Activated T-helper 17 cell treated with anti-CD3 and anti-CD28 coated beads, Interleukin-2, amount 50 U/mL, for 72 hours (primary cell): ENCODE data around the gene GLRA1. TPM values are rescaled to one million over a fixed set of nuclear protein-coding genes. Genes with fewer than 3 reads are reported as not detected.
"Not testable (repeated sequence)": the region's sequence is repeated elsewhere in the genome, so short reads cannot be mapped to it uniquely, and the experiment has no call there.

ENCODE experiments used
- ATAC-seq: fragments of 150-1000 bp; cut with Tn5 transposase; replicated peaks from 2 replicates; pipeline ENCODE4 v1.10.0; 2021; ENCODE audit warnings: mild to moderate bottlenecking, moderate library complexity
- H3K27ac Mint-ChIP-seq: one replicate; pipeline ENCODE4 v1.8.0; 2022; ENCODE audit warnings: mixed read lengths
- H3K27me3 Mint-ChIP-seq: one replicate; pipeline ENCODE4 v1.8.0; 2022; ENCODE audit warnings: mixed read lengths
- H3K36me3 Mint-ChIP-seq: one replicate; pipeline ENCODE4 v1.8.0; 2022; ENCODE audit warnings: low read depth, mild to moderate bottlenecking, mixed read lengths
- H3K4me1 Mint-ChIP-seq: one replicate; pipeline ENCODE4 v1.8.0; 2022; ENCODE audit warnings: mixed read lengths
- H3K4me3 Mint-ChIP-seq: one replicate; pipeline ENCODE4 v1.8.0; 2022; ENCODE audit warnings: mild to moderate bottlenecking, mixed read lengths
- H3K9me3 Mint-ChIP-seq: one replicate; pipeline ENCODE4 v1.8.0; 2022; ENCODE audit warnings: mixed read lengths
- total RNA-seq, 2 donors: library from RNA; stranded (reverse); gene quantifications; one replicate each; pipeline ENCODE4 v1.2.3, GENCODE V29; 2022

The GLRA1 gene
- total RNA-seq, 2 donors from 2014 or later: not detected

GRCh38 chr5:151805414-151806223, 119.0 kb downstream of the GLRA1 start:
- H3K27me3 Mint-ChIP-seq: no peaks in the 10 kb centered on the region
- peak; percentile 44 for ATAC-seq
- H3K9me3 Mint-ChIP-seq: no peaks in the 10 kb centered on the region
- peaks cover 24% of the 10 kb centered on the region for H3K4me1 Mint-ChIP-seq
- H3K36me3 Mint-ChIP-seq: peaks cover 100% of the 10 kb centered on the region
- H3K27ac Mint-ChIP-seq: peak overlapping the region; percentile 54
- no peak overlapping the region for H3K4me3 Mint-ChIP-seq

- Mint-ChIP-seq H3K27me3 (no peaks in the 10 kb centered on the region), H3K36me3 (peaks cover 100% of the 10 kb centered on the region), H3K9me3 (no peaks in the 10 kb centered on the region), H3K4me1 (peaks cover 23% of the 10 kb centered on the region), H3K27ac (no peak overlapping the region), H3K4me3 (no peak overlapping the region)
- ATAC-seq: no peak
Observed at GRCh38 chr5:151800532-151800931, 124.1 kb downstream of the GLRA1 start.

- Mint-ChIP-seq H3K4me1 (peaks cover 16% of the 10 kb centered on the region), H3K27ac (peak overlapping the region; percentile 32), H3K27me3 (no peaks in the 10 kb centered on the region), H3K4me3 (no peak overlapping the region), H3K9me3 (no peaks in the 10 kb centered on the region), H3K36me3 (peaks cover 100% of the 10 kb centered on the region)
- peak; percentile 77 for ATAC-seq
Observed at GRCh38 chr5:151799407-151799806, 125.2 kb downstream of the GLRA1 start.

- H3K4me1 Mint-ChIP-seq: peaks cover 19% of the 10 kb centered on the region
- H3K36me3 Mint-ChIP-seq: peaks cover 100% of the 10 kb centered on the region
- no peak for ATAC-seq
- no peak overlapping the region for H3K4me3 Mint-ChIP-seq
- H3K27ac Mint-ChIP-seq: peak overlapping the region; percentile 1
- H3K9me3 Mint-ChIP-seq: no peaks in the 10 kb centered on the region
- H3K27me3 Mint-ChIP-seq: no peaks in the 10 kb centered on the region
Observed at GRCh38 chr5:151798674-151799073, 126.0 kb downstream of the GLRA1 start.

- Mint-ChIP-seq H3K9me3 (no peaks in the 10 kb centered on the region), H3K4me3 (no peak overlapping the region), H3K27me3 (no peaks in the 10 kb centered on the region), H3K4me1 (peaks cover 19% of the 10 kb centered on the region), H3K27ac (peak overlapping the region; percentile 31), H3K36me3 (peaks cover 100% of the 10 kb centered on the region)
- ATAC-seq: no peak
Observed at GRCh38 chr5:151795426-151795825, 129.2 kb downstream of the GLRA1 start.

- Mint-ChIP-seq H3K36me3 (peaks cover 100% of the 10 kb centered on the region), H3K27me3 (no peaks in the 10 kb centered on the region), H3K4me3 (no peak overlapping the region), H3K27ac (peak overlapping the region; percentile 56), H3K9me3 (no peaks in the 10 kb centered on the region), H3K4me1 (peaks cover 11% of the 10 kb centered on the region)
- no peak for ATAC-seq
Observed at GRCh38 chr5:151793358-151793757, 131.3 kb downstream of the GLRA1 start.

GRCh38 chr5:151787817-151788216, 136.8 kb downstream of the GLRA1 start:
- Mint-ChIP-seq H3K36me3 (peaks cover 83% of the 10 kb centered on the region), H3K4me1 (peaks cover 13% of the 10 kb centered on the region), H3K9me3 (no peaks in the 10 kb centered on the region), H3K4me3 (no peak overlapping the region), H3K27ac (no peak overlapping the region), H3K27me3 (no peaks in the 10 kb centered on the region)
- no peak for ATAC-seq

- Mint-ChIP-seq H3K4me3 (no peak overlapping the region), H3K36me3 (peaks cover 77% of the 10 kb centered on the region), H3K27ac (peak overlapping the region; percentile 39)
Observed at GRCh38 chr5:151786468-151786867, 138.2 kb downstream of the GLRA1 start.

GRCh38 chr5:151784141-151784540, 140.5 kb downstream of the GLRA1 start:
- no peak for ATAC-seq
- peak overlapping the region; percentile 22 for H3K4me3 Mint-ChIP-seq
- no peaks in the 10 kb centered on the region for H3K9me3 Mint-ChIP-seq
- no peaks in the 10 kb centered on the region for H3K27me3 Mint-ChIP-seq
- H3K36me3 Mint-ChIP-seq: peaks cover 70% of the 10 kb centered on the region
- H3K27ac Mint-ChIP-seq: peak overlapping the region; percentile 30
- peaks cover 34% of the 10 kb centered on the region for H3K4me1 Mint-ChIP-seq

More at GRCh38 chr5:151786468-151786867, 138.2 kb downstream of the GLRA1 start:
- no peaks in the 10 kb centered on the region for H3K27me3 Mint-ChIP-seq
- ATAC-seq: no peak
- no peaks in the 10 kb centered on the region for H3K9me3 Mint-ChIP-seq
- peaks cover 14% of the 10 kb centered on the region for H3K4me1 Mint-ChIP-seq

GRCh38 chr5:151783664-151784063, 141.0 kb downstream of the GLRA1 start:
- peaks cover 70% of the 10 kb centered on the region for H3K36me3 Mint-ChIP-seq
- ATAC-seq, H3K9me3 Mint-ChIP-seq, H3K4me3 Mint-ChIP-seq, H3K27ac Mint-ChIP-seq, H3K27me3 Mint-ChIP-seq: not testable (repeated sequence)
- H3K4me1 Mint-ChIP-seq: peaks cover 39% of the 10 kb centered on the region

GRCh38 chr5:151781201-151781600, 143.4 kb downstream of the GLRA1 start:
- Mint-ChIP-seq H3K4me3 (peak overlapping the region; percentile 40), H3K4me1 (peaks cover 51% of the 10 kb centered on the region), H3K9me3 (no peaks in the 10 kb centered on the region), H3K36me3 (peaks cover 70% of the 10 kb centered on the region), H3K27ac (peak overlapping the region; percentile 69), H3K27me3 (no peaks in the 10 kb centered on the region)
- no peak for ATAC-seq

GRCh38 chr5:151780348-151780747, 144.3 kb downstream of the GLRA1 start:
- H3K4me3 Mint-ChIP-seq: peak overlapping the region; percentile 25
- peak overlapping the region; percentile 19 for H3K27ac Mint-ChIP-seq
- peaks cover 70% of the 10 kb centered on the region for H3K36me3 Mint-ChIP-seq
- ATAC-seq: no peak
- peaks cover 50% of the 10 kb centered on the region for H3K4me1 Mint-ChIP-seq
- H3K27me3 Mint-ChIP-seq: no peaks in the 10 kb centered on the region
- no peaks in the 10 kb centered on the region for H3K9me3 Mint-ChIP-seq

- H3K27ac Mint-ChIP-seq: peak overlapping the region; percentile 68
- H3K27me3 Mint-ChIP-seq: no peaks in the 10 kb centered on the region
- H3K36me3 Mint-ChIP-seq: peaks cover 77% of the 10 kb centered on the region
- ATAC-seq: no peak
- H3K9me3 Mint-ChIP-seq: no peaks in the 10 kb centered on the region
- peak overlapping the region; percentile 48 for H3K4me3 Mint-ChIP-seq
- peaks cover 45% of the 10 kb centered on the region for H3K4me1 Mint-ChIP-seq
Observed at GRCh38 chr5:151779531-151780125, 145.0 kb downstream of the GLRA1 start.

- no peaks in the 10 kb centered on the region for H3K27me3 Mint-ChIP-seq
- ATAC-seq: no peak
- peaks cover 77% of the 10 kb centered on the region for H3K36me3 Mint-ChIP-seq
- H3K4me3 Mint-ChIP-seq: no peak overlapping the region
- no peaks in the 10 kb centered on the region for H3K9me3 Mint-ChIP-seq
- H3K4me1 Mint-ChIP-seq: peaks cover 38% of the 10 kb centered on the region
- peak overlapping the region; percentile 79 for H3K27ac Mint-ChIP-seq
Observed at GRCh38 chr5:151775025-151775606, 149.5 kb downstream of the GLRA1 start.

GRCh38 chr5:151773951-151774350, 150.7 kb downstream of the GLRA1 start:
- H3K4me3 Mint-ChIP-seq: no peak overlapping the region
- H3K9me3 Mint-ChIP-seq: no peaks in the 10 kb centered on the region
- ATAC-seq: no peak
- peaks cover 27% of the 10 kb centered on the region for H3K4me1 Mint-ChIP-seq
- H3K27ac Mint-ChIP-seq: peak overlapping the region; percentile 79
- no peaks in the 10 kb centered on the region for H3K27me3 Mint-ChIP-seq
- H3K36me3 Mint-ChIP-seq: peaks cover 65% of the 10 kb centered on the region
